ENCODE measurements around the gene SYDE2.

Gene SYDE2

GRCh38 chr1:85240643-85241042 is 39.8 kb upstream of the SYDE2 start:
- no peaks in the 10 kb centered on the region for H3K27me3 ChIP-seq (ENCODE audit: insufficient read depth, low read depth, severe bottlenecking)
- no peak for DNase-seq
- no peaks in the 10 kb centered on the region for H3K9me3 ChIP-seq (ENCODE audit: severe bottlenecking)
- TF ChIP-seq CTCF (IDR thresholded peaks at IDR 0.05; ENCODE audit: low read depth, low read length) = no peak
- H3K36me3 ChIP-seq = no peaks in the 10 kb centered on the region
- no peak overlapping the region for H3K4me3 ChIP-seq (ENCODE audit: low read depth, low read length)
- H3K27ac ChIP-seq = no peak overlapping the region

- Histone ChIP-seq H3K27me3 (ENCODE audit: insufficient read depth, low read depth, severe bottlenecking) (no peaks in the 10 kb centered on the region), H3K9me3 (ENCODE audit: severe bottlenecking) (no peaks in the 10 kb centered on the region), H3K4me3 (ENCODE audit: low read depth, low read length) (no peak overlapping the region), H3K27ac (no peak overlapping the region), H3K36me3 (no peaks in the 10 kb centered on the region)
- no peak for TF ChIP-seq CTCF (IDR thresholded peaks at IDR 0.05; ENCODE audit: low read depth, low read length)
- no peak for DNase-seq
Observed at GRCh38 chr1:85240174-85240601, 39.4 kb upstream of the SYDE2 start.

GRCh38 chr1:85237613-85238012 is 36.8 kb upstream of the SYDE2 start:
- Histone ChIP-seq H3K27me3 (ENCODE audit: insufficient read depth, low read depth, severe bottlenecking) (no peaks in the 10 kb centered on the region), H3K27ac (no peak overlapping the region), H3K4me3 (ENCODE audit: low read depth, low read length) (no peak overlapping the region), H3K9me3 (ENCODE audit: severe bottlenecking) (no peaks in the 10 kb centered on the region), H3K36me3 (no peaks in the 10 kb centered on the region)
- no peak for DNase-seq
- TF ChIP-seq CTCF (IDR thresholded peaks at IDR 0.05; ENCODE audit: low read depth, low read length) = no peak

- Histone ChIP-seq H3K27me3 (ENCODE audit: insufficient read depth, low read depth, severe bottlenecking) (no peaks in the 10 kb centered on the region), H3K9me3 (ENCODE audit: severe bottlenecking) (no peaks in the 10 kb centered on the region), H3K27ac (no peak overlapping the region), H3K4me3 (ENCODE audit: low read depth, low read length) (no peak overlapping the region), H3K36me3 (no peaks in the 10 kb centered on the region)
- peak; percentile 19 for DNase-seq
- TF ChIP-seq CTCF (IDR thresholded peaks at IDR 0.05; ENCODE audit: low read depth, low read length) = peak; percentile 56; the same call in 1 of the 2 replicates
Observed at GRCh38 chr1:85230305-85230977, 29.6 kb upstream of the SYDE2 start.

GRCh38 chr1:85229574-85230097 is 28.8 kb upstream of the SYDE2 start:
- no peak for DNase-seq
- Histone ChIP-seq H3K27ac (no peak overlapping the region), H3K36me3 (no peaks in the 10 kb centered on the region), H3K27me3 (ENCODE audit: insufficient read depth, low read depth, severe bottlenecking) (no peaks in the 10 kb centered on the region), H3K4me3 (ENCODE audit: low read depth, low read length) (no peak overlapping the region), H3K9me3 (ENCODE audit: severe bottlenecking) (no peaks in the 10 kb centered on the region)
- TF ChIP-seq CTCF (IDR thresholded peaks at IDR 0.05; ENCODE audit: low read depth, low read length) = no peak

GRCh38 chr1:85228972-85229371 is 28.2 kb upstream of the SYDE2 start:
- H3K9me3 ChIP-seq (ENCODE audit: severe bottlenecking) = no peaks in the 10 kb centered on the region
- no peak overlapping the region for H3K27ac ChIP-seq
- DNase-seq = no peak
- H3K27me3 ChIP-seq (ENCODE audit: insufficient read depth, low read depth, severe bottlenecking) = no peaks in the 10 kb centered on the region
- TF ChIP-seq CTCF (IDR thresholded peaks at IDR 0.05; ENCODE audit: low read depth, low read length) = no peak
- no peaks in the 10 kb centered on the region for H3K36me3 ChIP-seq
- H3K4me3 ChIP-seq (ENCODE audit: low read depth, low read length) = no peak overlapping the region
